ENCODE measurements around the gene USP33.

GRCh38 chr1:77664939-77665516 lies 94.6 kb downstream of the USP33 start:
- TF ChIP-seq EP300 (IDR thresholded peaks at IDR 0.05) (no peak), POLR2AphosphoS5 (IDR thresholded peaks at IDR 0.05) (no peak), CTCF (IDR thresholded peaks at IDR 0.05) (no peak)
